WI38 (cell line): ENCODE data around the gene MYADML2.
"Not testable (repeated sequence)": the region's sequence is repeated elsewhere in the genome, so short reads cannot be mapped to it uniquely, and the experiment has no call there.

Experiments
- H3K4me3 ChIP-seq: 2 replicates; pipeline ENCODE4 v1.5.1; 2011; ENCODE audit warnings: low read depth, mild to moderate bottlenecking, control low read depth, low read length
- TF ChIP-seq, protein P1 (sequence below): IDR thresholded peaks from 2 replicates; pipeline ENCODE4 v1.5.1; 2012; ENCODE audit warnings: low read depth, mild to moderate bottlenecking, control low read depth, low read length

MYADML2 gene

DNA sequence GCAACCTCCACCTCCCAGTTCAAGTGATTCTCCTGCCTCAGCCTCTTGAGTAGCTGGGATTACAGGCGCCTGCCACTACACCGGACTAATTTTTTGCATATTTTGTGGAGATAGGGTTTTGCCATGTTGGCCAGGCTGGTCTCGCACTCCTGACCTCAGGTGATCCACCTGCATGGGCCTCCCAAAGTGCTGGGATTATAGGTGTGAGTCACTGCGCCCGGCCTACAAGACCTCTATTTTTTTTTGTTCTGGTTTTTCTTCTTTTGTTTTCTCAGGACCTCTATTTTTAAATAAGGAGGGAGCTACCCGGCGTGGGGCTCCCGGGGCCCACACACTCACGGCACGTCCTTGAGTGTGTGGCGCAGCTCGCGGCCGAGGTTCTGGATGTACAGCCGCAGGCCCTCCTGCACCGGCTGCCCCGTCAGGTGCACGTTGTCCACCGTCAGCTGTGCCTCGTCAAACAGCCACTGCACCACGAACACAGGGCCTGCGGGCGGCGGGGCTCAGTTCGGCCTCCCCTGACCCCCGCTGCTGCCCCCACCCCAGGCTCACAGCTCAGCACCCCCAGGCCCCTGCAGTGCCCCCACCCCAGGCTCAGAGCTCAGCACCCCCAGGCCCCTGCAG is 8.1 kb upstream of the MYADML2 start:
- TF ChIP-seq, protein P1, sequence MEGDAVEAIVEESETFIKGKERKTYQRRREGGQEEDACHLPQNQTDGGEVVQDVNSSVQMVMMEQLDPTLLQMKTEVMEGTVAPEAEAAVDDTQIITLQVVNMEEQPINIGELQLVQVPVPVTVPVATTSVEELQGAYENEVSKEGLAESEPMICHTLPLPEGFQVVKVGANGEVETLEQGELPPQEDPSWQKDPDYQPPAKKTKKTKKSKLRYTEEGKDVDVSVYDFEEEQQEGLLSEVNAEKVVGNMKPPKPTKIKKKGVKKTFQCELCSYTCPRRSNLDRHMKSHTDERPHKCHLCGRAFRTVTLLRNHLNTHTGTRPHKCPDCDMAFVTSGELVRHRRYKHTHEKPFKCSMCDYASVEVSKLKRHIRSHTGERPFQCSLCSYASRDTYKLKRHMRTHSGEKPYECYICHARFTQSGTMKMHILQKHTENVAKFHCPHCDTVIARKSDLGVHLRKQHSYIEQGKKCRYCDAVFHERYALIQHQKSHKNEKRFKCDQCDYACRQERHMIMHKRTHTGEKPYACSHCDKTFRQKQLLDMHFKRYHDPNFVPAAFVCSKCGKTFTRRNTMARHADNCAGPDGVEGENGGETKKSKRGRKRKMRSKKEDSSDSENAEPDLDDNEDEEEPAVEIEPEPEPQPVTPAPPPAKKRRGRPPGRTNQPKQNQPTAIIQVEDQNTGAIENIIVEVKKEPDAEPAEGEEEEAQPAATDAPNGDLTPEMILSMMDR: no peak
- H3K4me3 ChIP-seq: no peak overlapping the region

DNA sequence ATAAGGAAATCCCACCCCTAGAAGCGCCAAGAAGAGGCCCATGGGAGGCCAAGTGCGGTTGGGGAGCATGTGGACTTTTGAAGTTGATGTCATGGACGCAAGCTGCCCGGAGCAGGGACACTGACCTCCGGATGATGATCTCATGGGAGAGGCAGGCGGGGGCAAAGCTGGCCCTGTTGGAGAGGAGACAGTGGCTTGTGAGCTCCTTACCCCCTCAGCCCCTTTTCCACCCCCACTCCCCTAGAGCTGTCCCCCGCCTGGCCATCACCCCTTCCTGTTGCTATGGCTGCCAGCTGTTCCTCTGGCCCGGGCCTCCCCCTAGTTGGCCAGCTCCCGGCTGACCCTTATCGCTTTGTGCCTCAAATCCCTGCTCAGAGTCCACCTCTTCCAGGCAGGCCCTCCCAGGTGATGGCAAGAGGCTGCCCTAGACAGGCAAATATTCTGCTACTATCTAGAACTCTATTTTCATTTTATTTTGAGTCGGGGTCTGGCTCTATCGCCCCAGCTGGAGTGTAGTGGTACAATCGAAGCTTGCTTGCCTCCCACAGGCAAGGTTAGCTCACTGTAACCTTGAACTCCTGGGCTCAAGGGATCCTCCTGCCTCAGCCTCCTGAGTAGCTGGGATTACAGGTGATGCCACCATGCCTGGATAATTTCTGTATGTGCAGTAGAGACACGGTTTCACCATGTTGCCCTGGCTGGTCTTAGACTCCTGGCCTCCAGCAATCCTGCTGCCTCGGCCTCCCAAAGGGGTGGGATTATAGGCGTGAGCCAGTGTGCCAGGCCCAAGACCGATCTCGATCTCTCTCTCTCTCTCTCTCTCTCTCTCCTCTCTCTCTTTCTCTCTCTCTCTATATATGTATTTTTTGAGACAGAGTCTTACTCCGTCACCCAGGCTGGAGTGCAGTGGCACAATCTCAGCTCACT is 7.4 kb upstream of the MYADML2 start:
- TF ChIP-seq, protein P1: no peak
- no peak overlapping the region for H3K4me3 ChIP-seq

DNA sequence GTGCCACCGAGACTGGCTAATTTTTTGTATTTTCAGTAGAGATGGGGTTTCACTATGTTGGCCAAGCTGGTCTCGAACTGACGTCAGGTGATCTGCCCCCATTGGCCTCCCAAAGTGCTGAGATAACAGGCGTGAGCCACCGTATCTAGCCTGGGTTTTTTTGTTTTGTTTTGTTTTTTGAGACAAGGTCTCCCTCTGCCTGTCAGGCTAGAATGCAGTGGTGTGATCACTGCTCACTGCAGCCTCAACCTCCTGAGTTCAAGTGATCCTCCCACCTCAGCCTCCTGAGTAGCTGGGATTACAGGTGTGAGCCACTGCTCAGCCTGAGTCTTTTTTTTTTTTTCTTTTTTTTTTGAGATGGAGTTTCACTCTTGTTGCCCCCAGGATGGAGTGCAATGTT is 6.4 kb upstream of the MYADML2 start:
- H3K4me3 ChIP-seq: not testable (repeated sequence)

DNA sequence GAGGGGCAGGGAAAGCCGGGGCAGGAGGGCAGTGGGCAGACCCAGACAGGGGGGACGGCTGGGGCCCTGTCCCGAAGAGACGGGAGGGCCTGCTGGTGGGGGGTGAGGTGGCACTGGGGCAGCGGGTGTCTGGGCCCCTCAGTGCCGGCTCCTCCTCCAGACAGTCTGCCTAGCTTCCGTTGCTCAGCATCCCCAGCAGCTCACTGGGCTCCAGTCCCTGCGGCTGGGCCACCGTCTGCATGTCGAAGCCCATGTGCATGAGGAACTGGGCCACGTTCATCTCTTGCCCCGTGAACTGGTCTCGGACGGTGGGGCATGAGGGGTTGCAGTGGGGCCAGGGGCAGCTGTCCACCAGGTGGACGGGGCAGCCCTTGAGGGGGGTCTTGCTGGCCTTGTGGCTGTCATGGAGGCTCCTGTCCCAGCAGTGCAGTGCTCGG is 5.8 kb upstream of the MYADML2 start:
- TF ChIP-seq, protein P1: no peak
- no peak overlapping the region for H3K4me3 ChIP-seq

DNA sequence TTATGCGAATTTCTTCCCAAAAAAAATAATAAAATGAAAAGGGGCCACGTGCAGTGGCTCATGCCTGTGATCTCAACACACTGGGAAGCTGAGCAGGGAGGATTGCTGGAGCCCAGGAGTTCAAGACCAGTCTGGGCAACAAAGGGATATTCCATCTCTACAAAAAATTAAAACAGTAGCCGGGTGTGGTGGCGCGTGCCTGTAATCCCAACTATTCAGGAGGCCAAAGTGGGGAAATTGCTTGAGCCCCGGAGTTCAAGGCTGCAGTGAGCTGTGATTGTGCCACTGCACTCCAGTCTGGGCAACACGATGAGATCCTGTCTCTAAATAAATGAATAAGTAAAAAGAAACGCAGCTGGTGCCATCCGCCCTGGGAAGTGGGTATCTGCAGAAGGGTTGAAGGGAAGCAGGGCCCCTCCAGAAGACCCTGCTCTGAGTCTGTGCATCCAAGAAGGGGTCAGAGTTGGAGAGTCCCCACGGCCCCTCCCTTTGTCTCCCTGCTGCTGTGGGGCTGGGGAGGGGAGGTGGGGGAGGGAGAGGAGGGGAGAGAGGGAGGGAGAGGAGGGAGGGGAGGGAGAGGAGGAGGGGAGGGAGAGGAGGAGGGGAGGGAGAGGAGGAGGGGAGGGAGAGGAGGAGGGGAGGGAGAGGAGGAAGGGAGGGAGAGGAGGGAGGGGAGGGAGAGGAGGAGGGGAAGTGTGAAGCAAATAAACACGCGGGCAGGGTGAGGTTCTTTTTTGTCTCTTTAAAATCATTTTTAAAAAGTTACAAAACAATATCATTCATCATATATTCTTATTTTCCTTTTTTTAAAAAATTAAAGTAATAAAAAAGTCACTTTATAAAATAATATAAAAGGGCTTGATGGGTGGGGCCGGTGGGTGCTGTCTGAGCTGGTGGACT is 5.0 kb upstream of the MYADML2 start:
- TF ChIP-seq, protein P1: no peak
- no peak overlapping the region for H3K4me3 ChIP-seq

DNA sequence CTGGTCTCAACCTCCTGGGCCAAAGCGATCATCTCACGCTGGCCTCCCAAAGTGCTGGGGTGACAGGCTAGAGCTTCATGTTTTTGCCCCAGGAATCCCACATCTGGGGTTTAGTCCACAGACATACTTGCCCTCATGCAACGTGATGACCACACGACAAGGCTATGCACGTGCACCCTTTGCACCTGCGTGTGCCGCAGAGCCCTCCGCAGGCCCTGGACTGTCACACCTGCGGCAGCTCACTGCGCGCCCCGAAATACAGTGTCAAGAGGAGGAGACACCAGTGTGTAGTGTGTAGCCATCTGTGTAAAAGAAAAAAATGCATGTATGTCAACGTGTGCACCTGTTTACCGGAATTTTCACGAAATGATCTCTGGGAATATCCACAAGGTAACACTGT is 3.5 kb upstream of the MYADML2 start:
- TF ChIP-seq, protein P1: no peak
- no peak overlapping the region for H3K4me3 ChIP-seq

DNA sequence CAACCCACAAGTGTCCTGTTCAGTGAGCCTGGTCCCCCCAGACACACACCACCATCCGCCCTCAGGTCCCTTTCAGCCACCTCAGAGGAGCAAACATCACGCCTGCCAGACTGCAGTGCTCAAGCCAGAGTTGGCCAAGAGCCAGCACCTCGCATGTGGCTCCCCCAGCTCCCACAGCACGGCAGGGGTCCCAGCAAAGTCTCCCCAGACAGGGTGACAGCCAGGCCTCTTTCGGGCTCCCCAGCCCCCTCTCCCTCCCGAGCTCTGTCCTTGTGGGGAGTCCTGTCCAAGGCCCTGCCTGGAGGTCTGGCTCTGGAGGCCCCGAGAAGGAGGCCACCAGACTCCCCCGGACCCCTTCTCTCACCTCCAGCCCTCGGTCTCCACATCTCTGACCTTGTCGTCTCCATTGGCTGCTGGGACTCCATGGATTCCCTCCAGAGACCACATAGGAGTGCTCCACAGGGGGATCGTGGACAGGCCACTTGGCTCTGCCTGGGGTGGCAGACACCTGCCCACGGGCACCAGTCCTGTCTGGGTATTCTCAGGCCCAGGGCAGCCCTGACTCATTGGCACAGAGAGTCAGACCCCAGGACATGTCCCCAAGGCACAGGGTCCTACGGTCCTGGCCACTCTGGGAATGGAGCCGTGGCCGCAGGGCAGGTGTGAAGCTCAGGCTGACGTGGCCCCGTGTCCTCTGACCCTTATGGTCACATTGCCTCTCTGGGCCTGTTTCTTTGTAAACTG is 1.8 kb upstream of the MYADML2 start:
- TF ChIP-seq, protein P1: no peak
- no peak overlapping the region for H3K4me3 ChIP-seq
